HG03097 (cell line): Measurements from ENCODE around the gene GNG2.
A peak's percentile ranks its signal among the peaks of the same experiment; 100 is the strongest.

ENCODE experiments used
- ATAC-seq: cut with Tn5 transposase; IDR thresholded peaks from one replicate; pipeline ENCODE4 v1.9.1; 2021; ENCODE audit not compliant: unreplicated experiment, low FRiP score

GNG2 gene

GRCh38 chr14:51852541-51852940, 7.9 kb upstream of the GNG2 start:
- no peak for ATAC-seq

- no peak for ATAC-seq
Measured at GRCh38 chr14:51855234-51855633, 5.2 kb upstream of the GNG2 start.

- ATAC-seq, result no peak
Measured at GRCh38 chr14:51856792-51857296, 3.6 kb upstream of the GNG2 start.

- no peak for ATAC-seq
Measured at GRCh38 chr14:51859131-51859530, 1.3 kb upstream of the GNG2 start.

- no peak for ATAC-seq
Measured at GRCh38 chr14:51860825-51861499, 550 bp downstream of the GNG2 start.

GRCh38 chr14:51862176-51862796, 1.9 kb downstream of the GNG2 start:
- ATAC-seq, result no peak

GRCh38 chr14:51862860-51863259, 2.4 kb downstream of the GNG2 start:
- no peak for ATAC-seq

- ATAC-seq, result peak; percentile 36
Measured at GRCh38 chr14:51865953-51866747, 5.7 kb downstream of the GNG2 start.

GRCh38 chr14:51867741-51868140, 7.3 kb downstream of the GNG2 start:
- ATAC-seq, result no peak

GRCh38 chr14:51868405-51868804, 8.0 kb downstream of the GNG2 start:
- ATAC-seq, result no peak

GRCh38 chr14:51869411-51870100, 9.1 kb downstream of the GNG2 start:
- no peak for ATAC-seq

- no peak for ATAC-seq
Measured at GRCh38 chr14:51870606-51871005, 10.2 kb downstream of the GNG2 start.

GRCh38 chr14:51871846-51872245, 11.4 kb downstream of the GNG2 start:
- no peak for ATAC-seq

- no peak for ATAC-seq
Measured at GRCh38 chr14:51872396-51872795, 12.0 kb downstream of the GNG2 start.

GRCh38 chr14:51873221-51873893, 12.9 kb downstream of the GNG2 start:
- ATAC-seq, result peak; percentile 93

- no peak for ATAC-seq
Measured at GRCh38 chr14:51877810-51878209, 17.4 kb downstream of the GNG2 start.

- no peak for ATAC-seq
Measured at GRCh38 chr14:51879170-51879569, 18.8 kb downstream of the GNG2 start.

- ATAC-seq, result no peak
Measured at GRCh38 chr14:51880835-51881580, 20.6 kb downstream of the GNG2 start.

GRCh38 chr14:51881636-51882035, 21.2 kb downstream of the GNG2 start:
- ATAC-seq, result no peak

- ATAC-seq, result no peak
Measured at GRCh38 chr14:51883232-51883631, 22.8 kb downstream of the GNG2 start.
